AG04449 (cell line): ENCODE measurements around the gene AZU1.

Experiments
- CTCF ChIA-PET: fragments of 350-600 bp; formaldehyde crosslinking; extraction: SDS; loops from one replicate; lab custom pipeline; 2021; ENCODE audit warnings: antibody characterized with exemption; lab: Yijun Ruan, JAX
- POLR2A ChIA-PET: fragments of 400-600, 350-600 bp; formaldehyde crosslinking; extraction: SDS; loops from one replicate; lab custom pipeline; 2020; ENCODE audit warnings: antibody characterized with exemption, inconsistent platforms; lab: Yijun Ruan, JAX
- DNase-seq: peaks from one replicate; pipeline ENCODE4 v3.0.0-alpha.2; 2010; ENCODE audit warnings: low read depth, low spot score
- H3K4me3 ChIP-seq: 2 replicates; pipeline ENCODE4 v1.5.1; 2011; ENCODE audit warnings: low read depth, mild to moderate bottlenecking, control low read depth, low read length
- CTCF ChIP-seq: IDR thresholded peaks from one replicate; pipeline ENCODE4 v1.5.1; 2011; ENCODE audit warnings: mild to moderate bottlenecking, moderate library complexity, low read length, control low read depth, inconsistent platforms; ENCODE audit not compliant: insufficient read depth; ENCODE audit errors: missing control alignments

The AZU1 gene

GRCh38 chr19:803099-803561 lies 24.5 kb upstream of the AZU1 start:
- no peak for TF ChIP-seq CTCF
- no peak overlapping the region for H3K4me3 ChIP-seq
- DNase-seq: no peak
- POLR2A ChIA-PET: no interaction called here
- CTCF ChIA-PET: no interaction called here

GRCh38 chr19:803686-804418 lies 23.8 kb upstream of the AZU1 start:
- CTCF ChIA-PET: no interaction called here
- DNase-seq: no peak
- no peak for TF ChIP-seq CTCF
- no peak overlapping the region for H3K4me3 ChIP-seq
- POLR2A ChIA-PET: no interaction called here

GRCh38 chr19:804419-805165 lies 23.0 kb upstream of the AZU1 start:
- no peak for DNase-seq
- no peak for TF ChIP-seq CTCF
- ChIA-PET CTCF (no interaction called here), POLR2A (no interaction called here)
- no peak overlapping the region for H3K4me3 ChIP-seq

- TF ChIP-seq CTCF: no peak
- no peak overlapping the region for H3K4me3 ChIP-seq
- DNase-seq: no peak
- ChIA-PET POLR2A (no interaction called here), CTCF (no interaction called here)
Observed at GRCh38 chr19:805166-805551, 22.5 kb upstream of the AZU1 start.

- DNase-seq: no peak
- TF ChIP-seq CTCF: no peak
- ChIA-PET CTCF (no interaction called here), POLR2A (no interaction called here)
- H3K4me3 ChIP-seq: no peak overlapping the region
Observed at GRCh38 chr19:805600-806550, 21.8 kb upstream of the AZU1 start.
